ENCODE measurements around the gene FGF3. TPM values are rescaled to one million over a fixed set of nuclear protein-coding genes. Genes with fewer than 3 reads are reported as not detected.

The FGF3 gene
- polyA plus RNA-seq, 1 donor (not counting 4 experiments of a cell fraction or from before 2014, with no cell fraction given) = not detected

DNA sequence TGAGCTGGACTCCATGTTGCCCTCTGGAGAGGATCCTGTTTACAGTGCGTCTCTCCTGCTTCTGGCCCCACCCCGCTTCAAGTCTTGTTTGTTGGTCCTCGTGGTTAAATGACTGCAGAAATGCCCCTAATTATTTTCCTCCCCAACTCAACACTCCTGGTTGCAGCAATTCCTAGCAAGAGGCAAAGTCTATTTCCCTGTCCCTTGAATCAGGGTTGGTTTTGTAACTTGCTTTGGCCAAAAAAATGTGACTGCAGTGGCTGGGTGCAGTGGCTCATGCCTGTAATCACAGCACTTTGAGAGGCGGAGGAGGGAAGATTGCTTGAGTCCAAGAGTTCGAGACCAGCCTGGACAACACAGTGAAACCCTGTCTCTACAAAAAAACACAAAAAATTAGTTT, 41.0 kb upstream of the FGF3 start:
- peaks cover 9% of the 10 kb centered on the region for H3K27me3 ChIP-seq (ENCODE audit: control insufficient read depth, extremely low read depth, insufficient read depth, low read length)
- no peak for FAIRE-seq

DNA sequence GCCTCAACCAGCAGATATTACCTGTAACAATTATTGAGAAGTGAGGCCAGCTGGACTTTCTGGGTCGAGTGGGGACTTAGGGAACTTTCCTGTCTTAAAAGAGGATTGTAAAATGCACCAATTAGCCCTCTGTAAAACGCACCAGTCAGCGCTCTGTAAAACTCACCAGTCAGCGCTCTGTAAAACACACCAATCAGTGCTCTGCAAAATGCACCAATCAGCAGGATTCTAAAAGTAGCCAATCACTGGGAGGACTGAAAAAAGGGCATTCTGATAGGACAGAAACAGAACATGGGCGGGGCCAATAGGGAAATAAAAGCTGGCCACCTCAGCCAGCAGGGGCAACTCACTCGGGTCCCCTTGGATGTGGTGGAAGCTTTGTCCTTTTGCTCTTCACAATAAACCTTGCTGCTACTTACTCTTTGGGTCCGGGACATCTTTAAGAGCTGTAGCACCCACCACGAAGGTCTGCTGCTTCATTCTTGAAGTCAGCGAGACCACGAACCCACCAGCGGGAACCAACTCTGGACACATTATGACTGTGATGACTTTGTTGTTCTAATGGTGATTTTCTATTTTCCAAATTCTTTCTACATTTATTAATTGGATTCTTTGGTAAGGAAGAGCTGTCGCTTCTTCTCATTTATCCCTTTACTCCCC, 40.2 kb upstream of the FGF3 start:
- dilution Hi-C loops (cut with MboI; ENCODE audit: extremely low pct_ligation_motif_present, low sequenced_read_pairs) = no loop called here
- DNase-seq (ENCODE audit: low read depth, low spot score) (no peak), FAIRE-seq (no peak)
- no peak overlapping the region for H3K9ac ChIP-seq (ENCODE audit: control insufficient read depth, extremely low read depth, insufficient read depth, low read length)
- peaks cover 9% of the 10 kb centered on the region for H3K27me3 ChIP-seq (ENCODE audit: control insufficient read depth, extremely low read depth, insufficient read depth, low read length)
- H3K4me3 ChIP-seq (ENCODE audit: control insufficient read depth in 2 of 3, extremely low read depth in 1 of 3, insufficient read depth in 2 of 3, low read depth in 1 of 3, low read length in 3 of 3) = no peak overlapping the region
- no peak overlapping the region for H2AFZ ChIP-seq (ENCODE audit: control insufficient read depth, low read length)
- no peak overlapping the region for H3K4me2 ChIP-seq (ENCODE audit: control insufficient read depth, extremely low read depth, insufficient read depth, low read depth, low read length)
- H3K36me3 ChIP-seq (ENCODE audit: control insufficient read depth in 2 of 2, extremely low read depth in 1 of 2, insufficient read depth in 2 of 2, low read length in 2 of 2) = no peaks in the 10 kb centered on the region
- H3K4me1 ChIP-seq (ENCODE audit: control insufficient read depth, extremely low read depth, insufficient read depth, low read length) = no peaks in the 10 kb centered on the region
- H3K79me2 ChIP-seq (ENCODE audit: control insufficient read depth, insufficient read depth, low read length) = no peaks in the 10 kb centered on the region
- no peak for TF ChIP-seq CTCF (optimal IDR thresholded peaks at IDR 0.05 in 1 of 3, IDR thresholded peaks at IDR 0.05 in 1 of 3, conservative IDR thresholded peaks at IDR 0.05 in 1 of 3; ENCODE audit: extremely low read depth in 1 of 3, insufficient read depth in 2 of 3, low read length in 3 of 3)
- no peak for TF ChIP-seq EZH2 (IDR thresholded peaks at IDR 0.05; ENCODE audit: low read length)
- H3K27ac ChIP-seq (ENCODE audit: control insufficient read depth, insufficient read depth, low read length) = no peak overlapping the region
- no peaks in the 10 kb centered on the region for H4K20me1 ChIP-seq (ENCODE audit: control insufficient read depth, extremely low read depth, insufficient read depth, low read length)
- no peaks in the 10 kb centered on the region for H3K9me1 ChIP-seq (ENCODE audit: control insufficient read depth, extremely low read depth, insufficient read depth, low read length)
- no peaks in the 10 kb centered on the region for H3K9me3 ChIP-seq (ENCODE audit: control insufficient read depth, low read depth, low read length)

More for the DNA sequence above, 41.0 kb upstream of the FGF3 start:
- Histone ChIP-seq H4K20me1 (ENCODE audit: control insufficient read depth, extremely low read depth, insufficient read depth, low read length) (no peaks in the 10 kb centered on the region), H3K4me3 (ENCODE audit: control insufficient read depth in 2 of 3, extremely low read depth in 1 of 3, insufficient read depth in 2 of 3, low read depth in 1 of 3, low read length in 3 of 3) (no peak overlapping the region), H3K79me2 (ENCODE audit: control insufficient read depth, insufficient read depth, low read length) (no peaks in the 10 kb centered on the region), H3K27ac (ENCODE audit: control insufficient read depth, insufficient read depth, low read length) (no peak overlapping the region), H3K4me2 (ENCODE audit: control insufficient read depth, extremely low read depth, insufficient read depth, low read depth, low read length) (no peak overlapping the region), H3K4me1 (ENCODE audit: control insufficient read depth, extremely low read depth, insufficient read depth, low read length) (no peaks in the 10 kb centered on the region), H2AFZ (ENCODE audit: control insufficient read depth, low read length) (no peak overlapping the region), H3K9ac (ENCODE audit: control insufficient read depth, extremely low read depth, insufficient read depth, low read length) (no peak overlapping the region), H3K9me1 (ENCODE audit: control insufficient read depth, extremely low read depth, insufficient read depth, low read length) (no peaks in the 10 kb centered on the region), H3K36me3 (ENCODE audit: control insufficient read depth in 2 of 2, extremely low read depth in 1 of 2, insufficient read depth in 2 of 2, low read length in 2 of 2) (no peaks in the 10 kb centered on the region), H3K9me3 (ENCODE audit: control insufficient read depth, low read depth, low read length) (no peaks in the 10 kb centered on the region)
- no peak for TF ChIP-seq CTCF (optimal IDR thresholded peaks at IDR 0.05 in 1 of 3, IDR thresholded peaks at IDR 0.05 in 1 of 3, conservative IDR thresholded peaks at IDR 0.05 in 1 of 3; ENCODE audit: extremely low read depth in 1 of 3, insufficient read depth in 2 of 3, low read length in 3 of 3)
- TF ChIP-seq EZH2 (IDR thresholded peaks at IDR 0.05; ENCODE audit: low read length) = no peak
- DNase-seq (ENCODE audit: low read depth, low spot score) = no peak
- dilution Hi-C loops (cut with MboI; ENCODE audit: extremely low pct_ligation_motif_present, low sequenced_read_pairs) = no loop called here
